WTC11 (cell line): Measurements from ENCODE around the gene COL3A1.

Source experiments
- ATF1 ChIP-seq: sonication (generic); formaldehyde crosslinking; IDR thresholded peaks from 2 replicates; pipeline ENCODE4 v1.8.1; 2023; ENCODE audit warnings: mild to moderate bottlenecking, moderate library complexity, missing genetic modification reagents
- CREB1 ChIP-seq: sonication (generic); formaldehyde crosslinking; IDR thresholded peaks from 2 replicates; pipeline ENCODE4 v1.8.0; 2023; ENCODE audit warnings: mild to moderate bottlenecking, missing genetic modification reagents
- ELF4 ChIP-seq: sonication (generic); formaldehyde crosslinking; IDR thresholded peaks from 2 replicates; pipeline ENCODE4 v1.8.1; 2022; ENCODE audit warnings: low read depth, mild to moderate bottlenecking, moderate library complexity, missing genetic modification reagents
- NFE2L1 ChIP-seq: sonication (generic); formaldehyde crosslinking; IDR thresholded peaks from 2 replicates; pipeline ENCODE4 v1.8.1; 2023; ENCODE audit warnings: missing genetic modification reagents
- NR1H2 ChIP-seq: sonication (generic); formaldehyde crosslinking; IDR thresholded peaks from 2 replicates; pipeline ENCODE4 v1.9.0; 2021; ENCODE audit warnings: mild to moderate bottlenecking, moderate library complexity, missing genetic modification reagents
- SMAD3 ChIP-seq: sonication (generic); formaldehyde crosslinking; IDR thresholded peaks from 2 replicates; pipeline ENCODE4 v1.8.0; 2022; ENCODE audit warnings: missing genetic modification reagents, mild to moderate bottlenecking, borderline replicate concordance
- ZBTB21 ChIP-seq: sonication (generic); formaldehyde crosslinking; IDR thresholded peaks from 2 replicates; pipeline ENCODE4 v1.8.1; 2023; ENCODE audit warnings: mild to moderate bottlenecking, missing genetic modification reagents, borderline replicate concordance
- ZNF317 ChIP-seq: sonication (generic); formaldehyde crosslinking; IDR thresholded peaks from 2 replicates; pipeline ENCODE4 v1.8.1; 2023; ENCODE audit warnings: low read depth, mild to moderate bottlenecking, moderate library complexity, missing genetic modification reagents, borderline replicate concordance
- TF ChIP-seq, protein P1 (sequence below): fragments of 200-600 bp; IDR thresholded peaks from 2 replicates; pipeline ENCODE4 v1.8.0; 2022; ENCODE audit warnings: antibody characterized with exemption
- TF ChIP-seq, protein P2 (sequence below): sonication (generic); formaldehyde crosslinking; IDR thresholded peaks from 2 replicates; pipeline ENCODE4 v1.8.1; 2022; ENCODE audit warnings: mild to moderate bottlenecking, moderate library complexity, missing genetic modification reagents
- TF ChIP-seq, protein P3 (sequence below): fragments of 250-450 bp; sonication (Bioruptor Pico); IDR thresholded peaks from 2 replicates; pipeline ENCODE4 v1.9.0; 2021; ENCODE audit warnings: mild to moderate bottlenecking, borderline replicate concordance
- TF ChIP-seq, protein P4 (sequence below): sonication (generic); formaldehyde crosslinking; IDR thresholded peaks from 2 replicates; pipeline ENCODE4 v1.8.0; 2022; ENCODE audit warnings: mild to moderate bottlenecking, missing genetic modification reagents
- TF ChIP-seq, protein P5 (sequence below): sonication (generic); formaldehyde crosslinking; IDR thresholded peaks from 2 replicates; pipeline ENCODE4 v1.8.1; 2022; ENCODE audit warnings: low read depth, mild to moderate bottlenecking, moderate library complexity, missing genetic modification reagents, borderline replicate concordance
- TF ChIP-seq, protein P6 (sequence below): sonication (generic); formaldehyde crosslinking; IDR thresholded peaks from 2 replicates; pipeline ENCODE4 v1.8.0; 2022; ENCODE audit warnings: missing genetic modification reagents

DNA sequence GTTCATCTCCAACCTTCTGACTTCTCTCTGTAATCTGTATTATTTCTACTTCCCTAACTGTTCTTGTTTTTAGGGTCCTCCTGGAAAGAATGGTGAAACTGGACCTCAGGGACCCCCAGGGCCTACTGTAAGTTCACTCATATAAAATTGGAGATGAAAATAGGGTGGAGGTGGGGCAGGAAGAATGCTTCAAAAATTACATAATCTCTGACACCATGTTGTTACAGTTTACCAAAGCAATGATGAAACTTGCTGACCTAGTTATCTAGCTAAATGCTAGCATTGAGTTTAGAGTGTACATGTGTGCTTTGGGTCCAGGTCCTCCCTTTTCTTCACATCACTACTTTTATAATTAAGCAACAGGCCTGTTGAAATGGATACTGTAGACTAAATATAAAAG is 23.1 kb downstream of the COL3A1 start:
- TF ChIP-seq, protein P1, sequence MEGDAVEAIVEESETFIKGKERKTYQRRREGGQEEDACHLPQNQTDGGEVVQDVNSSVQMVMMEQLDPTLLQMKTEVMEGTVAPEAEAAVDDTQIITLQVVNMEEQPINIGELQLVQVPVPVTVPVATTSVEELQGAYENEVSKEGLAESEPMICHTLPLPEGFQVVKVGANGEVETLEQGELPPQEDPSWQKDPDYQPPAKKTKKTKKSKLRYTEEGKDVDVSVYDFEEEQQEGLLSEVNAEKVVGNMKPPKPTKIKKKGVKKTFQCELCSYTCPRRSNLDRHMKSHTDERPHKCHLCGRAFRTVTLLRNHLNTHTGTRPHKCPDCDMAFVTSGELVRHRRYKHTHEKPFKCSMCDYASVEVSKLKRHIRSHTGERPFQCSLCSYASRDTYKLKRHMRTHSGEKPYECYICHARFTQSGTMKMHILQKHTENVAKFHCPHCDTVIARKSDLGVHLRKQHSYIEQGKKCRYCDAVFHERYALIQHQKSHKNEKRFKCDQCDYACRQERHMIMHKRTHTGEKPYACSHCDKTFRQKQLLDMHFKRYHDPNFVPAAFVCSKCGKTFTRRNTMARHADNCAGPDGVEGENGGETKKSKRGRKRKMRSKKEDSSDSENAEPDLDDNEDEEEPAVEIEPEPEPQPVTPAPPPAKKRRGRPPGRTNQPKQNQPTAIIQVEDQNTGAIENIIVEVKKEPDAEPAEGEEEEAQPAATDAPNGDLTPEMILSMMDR: no peak
- TF ChIP-seq ELF4 (CRISPR knock-in tag) (no peak), NFE2L1 (CRISPR knock-in tag) (no peak), NR1H2 (CRISPR knock-in tag) (no peak), CREB1 (CRISPR knock-in tag) (no peak), ZNF317 (CRISPR knock-in tag) (no peak), ZBTB21 (no peak), SMAD3 (CRISPR knock-in tag) (no peak), ATF1 (no peak)
- TF ChIP-seq, protein P2, sequence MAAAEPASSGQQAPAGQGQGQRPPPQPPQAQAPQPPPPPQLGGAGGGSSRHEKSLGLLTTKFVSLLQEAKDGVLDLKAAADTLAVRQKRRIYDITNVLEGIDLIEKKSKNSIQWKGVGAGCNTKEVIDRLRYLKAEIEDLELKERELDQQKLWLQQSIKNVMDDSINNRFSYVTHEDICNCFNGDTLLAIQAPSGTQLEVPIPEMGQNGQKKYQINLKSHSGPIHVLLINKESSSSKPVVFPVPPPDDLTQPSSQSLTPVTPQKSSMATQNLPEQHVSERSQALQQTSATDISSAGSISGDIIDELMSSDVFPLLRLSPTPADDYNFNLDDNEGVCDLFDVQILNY (CRISPR knock-in tag): no peak
- TF ChIP-seq, protein P3, sequence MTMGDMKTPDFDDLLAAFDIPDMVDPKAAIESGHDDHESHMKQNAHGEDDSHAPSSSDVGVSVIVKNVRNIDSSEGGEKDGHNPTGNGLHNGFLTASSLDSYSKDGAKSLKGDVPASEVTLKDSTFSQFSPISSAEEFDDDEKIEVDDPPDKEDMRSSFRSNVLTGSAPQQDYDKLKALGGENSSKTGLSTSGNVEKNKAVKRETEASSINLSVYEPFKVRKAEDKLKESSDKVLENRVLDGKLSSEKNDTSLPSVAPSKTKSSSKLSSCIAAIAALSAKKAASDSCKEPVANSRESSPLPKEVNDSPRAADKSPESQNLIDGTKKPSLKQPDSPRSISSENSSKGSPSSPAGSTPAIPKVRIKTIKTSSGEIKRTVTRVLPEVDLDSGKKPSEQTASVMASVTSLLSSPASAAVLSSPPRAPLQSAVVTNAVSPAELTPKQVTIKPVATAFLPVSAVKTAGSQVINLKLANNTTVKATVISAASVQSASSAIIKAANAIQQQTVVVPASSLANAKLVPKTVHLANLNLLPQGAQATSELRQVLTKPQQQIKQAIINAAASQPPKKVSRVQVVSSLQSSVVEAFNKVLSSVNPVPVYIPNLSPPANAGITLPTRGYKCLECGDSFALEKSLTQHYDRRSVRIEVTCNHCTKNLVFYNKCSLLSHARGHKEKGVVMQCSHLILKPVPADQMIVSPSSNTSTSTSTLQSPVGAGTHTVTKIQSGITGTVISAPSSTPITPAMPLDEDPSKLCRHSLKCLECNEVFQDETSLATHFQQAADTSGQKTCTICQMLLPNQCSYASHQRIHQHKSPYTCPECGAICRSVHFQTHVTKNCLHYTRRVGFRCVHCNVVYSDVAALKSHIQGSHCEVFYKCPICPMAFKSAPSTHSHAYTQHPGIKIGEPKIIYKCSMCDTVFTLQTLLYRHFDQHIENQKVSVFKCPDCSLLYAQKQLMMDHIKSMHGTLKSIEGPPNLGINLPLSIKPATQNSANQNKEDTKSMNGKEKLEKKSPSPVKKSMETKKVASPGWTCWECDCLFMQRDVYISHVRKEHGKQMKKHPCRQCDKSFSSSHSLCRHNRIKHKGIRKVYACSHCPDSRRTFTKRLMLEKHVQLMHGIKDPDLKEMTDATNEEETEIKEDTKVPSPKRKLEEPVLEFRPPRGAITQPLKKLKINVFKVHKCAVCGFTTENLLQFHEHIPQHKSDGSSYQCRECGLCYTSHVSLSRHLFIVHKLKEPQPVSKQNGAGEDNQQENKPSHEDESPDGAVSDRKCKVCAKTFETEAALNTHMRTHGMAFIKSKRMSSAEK (CRISPR knock-in tag): no peak
- TF ChIP-seq, protein P4, sequence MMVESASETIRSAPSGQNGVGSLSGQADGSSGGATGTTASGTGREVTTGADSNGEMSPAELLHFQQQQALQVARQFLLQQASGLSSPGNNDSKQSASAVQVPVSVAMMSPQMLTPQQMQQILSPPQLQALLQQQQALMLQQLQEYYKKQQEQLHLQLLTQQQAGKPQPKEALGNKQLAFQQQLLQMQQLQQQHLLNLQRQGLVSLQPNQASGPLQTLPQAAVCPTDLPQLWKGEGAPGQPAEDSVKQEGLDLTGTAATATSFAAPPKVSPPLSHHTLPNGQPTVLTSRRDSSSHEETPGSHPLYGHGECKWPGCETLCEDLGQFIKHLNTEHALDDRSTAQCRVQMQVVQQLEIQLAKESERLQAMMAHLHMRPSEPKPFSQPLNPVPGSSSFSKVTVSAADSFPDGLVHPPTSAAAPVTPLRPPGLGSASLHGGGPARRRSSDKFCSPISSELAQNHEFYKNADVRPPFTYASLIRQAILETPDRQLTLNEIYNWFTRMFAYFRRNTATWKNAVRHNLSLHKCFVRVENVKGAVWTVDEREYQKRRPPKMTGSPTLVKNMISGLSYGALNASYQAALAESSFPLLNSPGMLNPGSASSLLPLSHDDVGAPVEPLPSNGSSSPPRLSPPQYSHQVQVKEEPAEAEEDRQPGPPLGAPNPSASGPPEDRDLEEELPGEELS (CRISPR knock-in tag): no peak
- TF ChIP-seq, protein P5, sequence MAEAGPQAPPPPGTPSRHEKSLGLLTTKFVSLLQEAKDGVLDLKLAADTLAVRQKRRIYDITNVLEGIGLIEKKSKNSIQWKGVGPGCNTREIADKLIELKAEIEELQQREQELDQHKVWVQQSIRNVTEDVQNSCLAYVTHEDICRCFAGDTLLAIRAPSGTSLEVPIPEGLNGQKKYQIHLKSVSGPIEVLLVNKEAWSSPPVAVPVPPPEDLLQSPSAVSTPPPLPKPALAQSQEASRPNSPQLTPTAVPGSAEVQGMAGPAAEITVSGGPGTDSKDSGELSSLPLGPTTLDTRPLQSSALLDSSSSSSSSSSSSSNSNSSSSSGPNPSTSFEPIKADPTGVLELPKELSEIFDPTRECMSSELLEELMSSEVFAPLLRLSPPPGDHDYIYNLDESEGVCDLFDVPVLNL (CRISPR knock-in tag): no peak
- TF ChIP-seq, protein P6, sequence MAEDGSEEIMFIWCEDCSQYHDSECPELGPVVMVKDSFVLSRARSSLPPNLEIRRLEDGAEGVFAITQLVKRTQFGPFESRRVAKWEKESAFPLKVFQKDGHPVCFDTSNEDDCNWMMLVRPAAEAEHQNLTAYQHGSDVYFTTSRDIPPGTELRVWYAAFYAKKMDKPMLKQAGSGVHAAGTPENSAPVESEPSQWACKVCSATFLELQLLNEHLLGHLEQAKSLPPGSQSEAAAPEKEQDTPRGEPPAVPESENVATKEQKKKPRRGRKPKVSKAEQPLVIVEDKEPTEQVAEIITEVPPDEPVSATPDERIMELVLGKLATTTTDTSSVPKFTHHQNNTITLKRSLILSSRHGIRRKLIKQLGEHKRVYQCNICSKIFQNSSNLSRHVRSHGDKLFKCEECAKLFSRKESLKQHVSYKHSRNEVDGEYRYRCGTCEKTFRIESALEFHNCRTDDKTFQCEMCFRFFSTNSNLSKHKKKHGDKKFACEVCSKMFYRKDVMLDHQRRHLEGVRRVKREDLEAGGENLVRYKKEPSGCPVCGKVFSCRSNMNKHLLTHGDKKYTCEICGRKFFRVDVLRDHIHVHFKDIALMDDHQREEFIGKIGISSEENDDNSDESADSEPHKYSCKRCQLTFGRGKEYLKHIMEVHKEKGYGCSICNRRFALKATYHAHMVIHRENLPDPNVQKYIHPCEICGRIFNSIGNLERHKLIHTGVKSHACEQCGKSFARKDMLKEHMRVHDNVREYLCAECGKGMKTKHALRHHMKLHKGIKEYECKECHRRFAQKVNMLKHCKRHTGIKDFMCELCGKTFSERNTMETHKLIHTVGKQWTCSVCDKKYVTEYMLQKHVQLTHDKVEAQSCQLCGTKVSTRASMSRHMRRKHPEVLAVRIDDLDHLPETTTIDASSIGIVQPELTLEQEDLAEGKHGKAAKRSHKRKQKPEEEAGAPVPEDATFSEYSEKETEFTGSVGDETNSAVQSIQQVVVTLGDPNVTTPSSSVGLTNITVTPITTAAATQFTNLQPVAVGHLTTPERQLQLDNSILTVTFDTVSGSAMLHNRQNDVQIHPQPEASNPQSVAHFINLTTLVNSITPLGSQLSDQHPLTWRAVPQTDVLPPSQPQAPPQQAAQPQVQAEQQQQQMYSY: no peak
